ENCODE data around the gene ZFPM1. TPM values are rescaled to one million over a fixed set of nuclear protein-coding genes. Genes with fewer than 3 reads are reported as not detected.

Gene ZFPM1
- total RNA-seq, 1 donor from 2014 or later, result 6.2 TPM

- no peak for DNase-seq (ENCODE audit: low read depth)
- H3K4me3 ChIP-seq (ENCODE audit: low read depth, low read length), result peak overlapping the region; percentile 54
- no peaks in the 10 kb centered on the region for H3K36me3 ChIP-seq (ENCODE audit: control insufficient read depth, insufficient read depth, low read length)
- TF ChIP-seq CTCF (IDR thresholded peaks at IDR 0.05; ENCODE audit: insufficient read depth, low read length, poor library complexity, severe bottlenecking), result no peak
- no peaks in the 10 kb centered on the region for H3K27me3 ChIP-seq (ENCODE audit: control insufficient read depth, insufficient read depth, low read length)
These were observed 116.5 kb downstream of the ZFPM1 start for GRCh38 chr16:88569614-88569984.

DNA sequence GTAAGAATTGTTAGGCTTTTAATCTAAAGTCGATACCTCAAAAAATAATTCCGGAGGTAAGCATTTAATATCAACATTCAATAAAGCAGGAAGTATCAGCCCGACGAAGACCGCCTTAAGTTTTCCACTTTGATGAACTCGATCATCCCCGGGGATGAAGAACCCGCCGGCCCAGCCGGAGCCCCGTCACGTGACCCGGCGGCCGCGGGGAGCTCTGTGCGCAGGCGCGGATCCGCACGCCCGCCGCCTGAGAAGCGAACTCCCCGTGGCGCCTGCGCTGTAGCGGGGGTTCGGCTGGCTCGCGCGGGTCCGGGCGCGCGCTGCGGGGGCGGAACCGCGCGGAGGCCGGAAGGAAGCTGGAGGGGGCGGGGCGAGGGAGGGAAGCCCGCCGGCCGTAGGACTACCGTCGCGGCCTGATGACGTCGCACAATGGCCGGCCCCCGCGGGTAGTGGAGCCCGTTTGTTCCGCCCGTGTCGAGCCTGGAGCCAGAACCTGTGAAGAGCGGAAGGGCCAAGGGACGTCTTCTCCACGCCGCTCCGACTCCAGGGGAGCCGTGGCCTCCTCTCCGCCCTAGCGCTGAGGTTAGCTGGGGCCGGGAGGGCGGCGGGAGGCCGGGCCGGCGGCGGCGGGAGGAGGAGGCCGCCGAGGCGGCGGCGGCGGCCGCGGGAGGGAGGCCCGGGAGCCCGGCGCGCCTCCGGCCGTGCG, 117.1 kb downstream of the ZFPM1 start, which contains the start of gene ZC3H18:
TSS of gene ZC3H18 (plus strand) at position 419 of the 706 bp plus-strand sequence. CDS start 6,721 bp downstream, outside the sequence.
- peak within 1 kb of the TSS; percentile 92 for H3K4me3 ChIP-seq (ENCODE audit: low read depth, low read length)
- DNase-seq (ENCODE audit: low read depth), result peak; percentile 66
- no peak for TF ChIP-seq CTCF (IDR thresholded peaks at IDR 0.05; ENCODE audit: insufficient read depth, low read length, poor library complexity, severe bottlenecking)
- H3K27me3 ChIP-seq (ENCODE audit: control insufficient read depth, insufficient read depth, low read length), result no peaks in the 10 kb centered on the region
- no peaks in the 10 kb centered on the region for H3K36me3 ChIP-seq (ENCODE audit: control insufficient read depth, insufficient read depth, low read length)

DNA sequence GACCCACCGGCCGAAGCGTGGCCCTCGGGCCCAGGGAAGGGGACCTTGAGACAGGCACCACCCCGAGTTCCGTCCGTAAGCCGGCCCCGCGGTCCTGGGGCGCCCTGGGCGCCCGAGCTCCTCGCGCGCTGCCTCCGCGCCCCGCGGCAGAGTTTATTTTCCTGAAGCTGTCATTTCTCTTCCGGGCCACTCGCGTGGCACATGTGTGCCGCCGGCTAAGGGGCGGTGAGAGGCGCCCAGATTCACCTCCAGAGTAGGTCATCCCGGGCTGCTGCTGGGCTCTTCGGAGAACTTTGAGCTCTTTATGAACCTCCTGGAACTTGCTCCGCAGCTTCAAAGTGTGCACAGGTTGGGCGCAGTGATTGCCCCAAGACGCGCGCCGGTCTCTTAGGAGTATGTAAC, 117.6 kb downstream of the ZFPM1 start:
- H3K27me3 ChIP-seq (ENCODE audit: control insufficient read depth, insufficient read depth, low read length), result no peaks in the 10 kb centered on the region
- peak overlapping the region; percentile 92 for H3K4me3 ChIP-seq (ENCODE audit: low read depth, low read length)

GRCh38 chr16:88575251-88575650, 122.2 kb downstream of the ZFPM1 start:
- DNase-seq (ENCODE audit: low read depth), result no peak
- no peak overlapping the region for H3K4me3 ChIP-seq (ENCODE audit: low read depth, low read length)
- no peak for TF ChIP-seq CTCF (IDR thresholded peaks at IDR 0.05; ENCODE audit: insufficient read depth, low read length, poor library complexity, severe bottlenecking)
- no peaks in the 10 kb centered on the region for H3K27me3 ChIP-seq (ENCODE audit: control insufficient read depth, insufficient read depth, low read length)
- H3K36me3 ChIP-seq (ENCODE audit: control insufficient read depth, insufficient read depth, low read length), result no peaks in the 10 kb centered on the region

More for the DNA sequence above, 117.6 kb downstream of the ZFPM1 start:
- no peaks in the 10 kb centered on the region for H3K36me3 ChIP-seq (ENCODE audit: control insufficient read depth, insufficient read depth, low read length)
- no peak for DNase-seq (ENCODE audit: low read depth)
- TF ChIP-seq CTCF (IDR thresholded peaks at IDR 0.05; ENCODE audit: insufficient read depth, low read length, poor library complexity, severe bottlenecking), result no peak

GRCh38 chr16:88576307-88576706, 123.2 kb downstream of the ZFPM1 start:
- no peak for DNase-seq (ENCODE audit: low read depth)
- H3K27me3 ChIP-seq (ENCODE audit: control insufficient read depth, insufficient read depth, low read length), result no peaks in the 10 kb centered on the region
- H3K36me3 ChIP-seq (ENCODE audit: control insufficient read depth, insufficient read depth, low read length), result no peaks in the 10 kb centered on the region
- no peak overlapping the region for H3K4me3 ChIP-seq (ENCODE audit: low read depth, low read length)
- no peak for TF ChIP-seq CTCF (IDR thresholded peaks at IDR 0.05; ENCODE audit: insufficient read depth, low read length, poor library complexity, severe bottlenecking)

DNA sequence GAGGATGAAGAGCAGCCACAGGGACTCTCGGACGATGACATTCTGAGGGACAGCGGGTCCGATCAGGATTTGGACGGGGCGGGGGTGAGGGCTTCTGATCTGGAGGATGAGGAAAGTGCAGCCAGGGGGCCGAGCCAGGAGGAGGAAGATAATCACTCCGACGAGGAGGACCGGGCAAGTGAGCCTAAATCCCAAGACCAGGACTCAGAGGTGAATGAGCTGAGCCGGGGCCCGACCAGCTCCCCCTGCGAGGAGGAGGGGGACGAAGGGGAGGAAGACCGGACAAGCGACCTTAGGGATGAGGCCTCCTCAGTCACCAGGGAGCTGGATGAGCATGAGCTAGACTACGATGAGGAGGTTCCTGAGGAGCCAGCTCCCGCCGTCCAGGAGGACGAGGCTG, 124.1 kb downstream of the ZFPM1 start:
- no peak overlapping the region for H3K4me3 ChIP-seq (ENCODE audit: low read depth, low read length)
- H3K27me3 ChIP-seq (ENCODE audit: control insufficient read depth, insufficient read depth, low read length), result no peaks in the 10 kb centered on the region
- DNase-seq (ENCODE audit: low read depth), result no peak
- no peaks in the 10 kb centered on the region for H3K36me3 ChIP-seq (ENCODE audit: control insufficient read depth, insufficient read depth, low read length)
- no peak for TF ChIP-seq CTCF (IDR thresholded peaks at IDR 0.05; ENCODE audit: insufficient read depth, low read length, poor library complexity, severe bottlenecking)

All from kidney epithelial cell (primary cell).